ENCODE measurements around the gene AKT1S1. TPM values are rescaled to one million over a fixed set of nuclear protein-coding genes. Genes with fewer than 3 reads are reported as not detected.

The AKT1S1 gene
- total and polyA plus RNA-seq, 2 of the 13 experiments (the other 11 are each of a cell fraction or from before 2014, with no cell fraction given) = 13.5 to 27.8 TPM

- TF ChIP-seq NFE2 (CRISPR knock-in tag; IDR thresholded peaks at IDR 0.05) = no peak
- TF ChIP-seq KDM4B (CRISPR knock-in tag; IDR thresholded peaks at IDR 0.05) = no peak
- TF ChIP-seq YY1 (IDR thresholded peaks at IDR 0.05; ENCODE audit: insufficient read depth, insufficient replicate concordance, low read depth, low read length) = no peak
- TF ChIP-seq RFXAP (CRISPR knock-in tag; IDR thresholded peaks at IDR 0.05; ENCODE audit: borderline replicate concordance) = no peak
- TF ChIP-seq ZFP62 (CRISPR knock-in tag; IDR thresholded peaks at IDR 0.05) = no peak
- TF ChIP-seq ZNF143 (CRISPR knock-in tag; IDR thresholded peaks at IDR 0.05) = peak; percentile 70
- TF ChIP-seq U2AF2 (IDR thresholded peaks at IDR 0.05; ENCODE audit: low read depth, low read length) = no peak
- POLR2A ChIA-PET = no interaction called here
These were observed 40.8 kb downstream of the AKT1S1 start for GRCh38 chr19:49836176-49837008.

DNA sequence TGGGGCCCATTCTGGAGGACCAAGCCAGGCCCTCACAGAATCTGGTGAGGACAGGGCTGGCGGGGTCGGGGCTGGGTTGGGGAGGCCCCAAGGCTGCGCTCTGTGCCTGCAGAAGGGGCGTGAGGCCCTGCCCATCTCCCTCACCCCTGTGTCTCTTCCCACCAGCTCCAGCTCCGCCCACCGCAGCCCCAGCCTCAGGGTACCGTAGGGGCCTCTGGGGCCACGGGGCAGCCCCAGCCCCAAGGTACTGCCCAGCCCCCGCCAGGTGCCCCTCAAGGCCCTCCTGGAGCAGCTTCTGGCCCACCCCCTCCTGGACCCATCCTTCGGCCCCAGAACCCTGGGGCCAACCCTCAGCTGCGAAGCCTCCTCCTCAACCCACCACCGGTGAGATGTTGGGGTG lies 41.6 kb downstream of the AKT1S1 start:
- no peak overlapping the region for H3K9ac ChIP-seq (ENCODE audit: insufficient read depth, low read depth, low read length)
- TF ChIP-seq ZNF138 (CRISPR knock-in tag; IDR thresholded peaks at IDR 0.05; ENCODE audit: low read depth) = no peak
- TF ChIP-seq ONECUT2 (CRISPR knock-in tag; IDR thresholded peaks at IDR 0.05) = no peak
- TF ChIP-seq NR0B2 (CRISPR knock-in tag; IDR thresholded peaks at IDR 0.05) = no peak
- no peak for TF ChIP-seq MIER2 (CRISPR knock-in tag; IDR thresholded peaks at IDR 0.05)
- TF ChIP-seq, protein P1, sequence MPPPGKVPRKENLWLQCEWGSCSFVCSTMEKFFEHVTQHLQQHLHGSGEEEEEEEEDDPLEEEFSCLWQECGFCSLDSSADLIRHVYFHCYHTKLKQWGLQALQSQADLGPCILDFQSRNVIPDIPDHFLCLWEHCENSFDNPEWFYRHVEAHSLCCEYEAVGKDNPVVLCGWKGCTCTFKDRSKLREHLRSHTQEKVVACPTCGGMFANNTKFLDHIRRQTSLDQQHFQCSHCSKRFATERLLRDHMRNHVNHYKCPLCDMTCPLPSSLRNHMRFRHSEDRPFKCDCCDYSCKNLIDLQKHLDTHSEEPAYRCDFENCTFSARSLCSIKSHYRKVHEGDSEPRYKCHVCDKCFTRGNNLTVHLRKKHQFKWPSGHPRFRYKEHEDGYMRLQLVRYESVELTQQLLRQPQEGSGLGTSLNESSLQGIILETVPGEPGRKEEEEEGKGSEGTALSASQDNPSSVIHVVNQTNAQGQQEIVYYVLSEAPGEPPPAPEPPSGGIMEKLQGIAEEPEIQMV (CRISPR knock-in tag; IDR thresholded peaks at IDR 0.05; ENCODE audit: low read depth) = no peak
- no peak for TF ChIP-seq ZNF761 (CRISPR knock-in tag; conservative IDR thresholded peaks at IDR 0.05)
- TF ChIP-seq, protein P2, sequence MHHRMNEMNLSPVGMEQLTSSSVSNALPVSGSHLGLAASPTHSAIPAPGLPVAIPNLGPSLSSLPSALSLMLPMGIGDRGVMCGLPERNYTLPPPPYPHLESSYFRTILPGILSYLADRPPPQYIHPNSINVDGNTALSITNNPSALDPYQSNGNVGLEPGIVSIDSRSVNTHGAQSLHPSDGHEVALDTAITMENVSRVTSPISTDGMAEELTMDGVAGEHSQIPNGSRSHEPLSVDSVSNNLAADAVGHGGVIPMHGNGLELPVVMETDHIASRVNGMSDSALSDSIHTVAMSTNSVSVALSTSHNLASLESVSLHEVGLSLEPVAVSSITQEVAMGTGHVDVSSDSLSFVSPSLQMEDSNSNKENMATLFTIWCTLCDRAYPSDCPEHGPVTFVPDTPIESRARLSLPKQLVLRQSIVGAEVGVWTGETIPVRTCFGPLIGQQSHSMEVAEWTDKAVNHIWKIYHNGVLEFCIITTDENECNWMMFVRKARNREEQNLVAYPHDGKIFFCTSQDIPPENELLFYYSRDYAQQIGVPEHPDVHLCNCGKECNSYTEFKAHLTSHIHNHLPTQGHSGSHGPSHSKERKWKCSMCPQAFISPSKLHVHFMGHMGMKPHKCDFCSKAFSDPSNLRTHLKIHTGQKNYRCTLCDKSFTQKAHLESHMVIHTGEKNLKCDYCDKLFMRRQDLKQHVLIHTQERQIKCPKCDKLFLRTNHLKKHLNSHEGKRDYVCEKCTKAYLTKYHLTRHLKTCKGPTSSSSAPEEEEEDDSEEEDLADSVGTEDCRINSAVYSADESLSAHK (CRISPR knock-in tag; IDR thresholded peaks at IDR 0.05; ENCODE audit: borderline replicate concordance) = no peak

More at GRCh38 chr19:49836176-49837008, 40.8 kb downstream of the AKT1S1 start:
- DNase-seq (ENCODE audit: low spot score) (no peak), FAIRE-seq (no peak), ATAC-seq (no peak)
- intact Hi-C loops (cut with micrococcal nuclease; ENCODE audit: unreplicated experiment) (no loop called here), in situ Hi-C loops (cut with HindIII; ENCODE audit: extremely low pct_ligation_motif_present, low pct_unique_long_range_greater_than_20kb) (no loop called here)
- Histone ChIP-seq H3K9ac (ENCODE audit: insufficient read depth, low read depth, low read length) (no peak overlapping the region), H3K27me3 (ENCODE audit: control insufficient read depth in 1 of 2, insufficient read depth in 2 of 2, low read length in 2 of 2) (no peaks in the 10 kb centered on the region), H3K4me3 (replicated peaks in 1 of 3; ENCODE audit: insufficient read depth in 1 of 3, low read depth in 2 of 3, low read length in 3 of 3) (no peak overlapping the region), H3K79me2 (ENCODE audit: insufficient read depth, low read length) (no peaks in the 10 kb centered on the region), H3K27ac (ENCODE audit: extremely low read length, insufficient read depth, low read length) (no peak overlapping the region), H3K4me2 (ENCODE audit: low read depth, low read length) (no peak overlapping the region), H3K9me3 (ENCODE audit: low read length) (no peaks in the 10 kb centered on the region), H3K36me3 (replicated peaks in 1 of 2; ENCODE audit: control insufficient read depth in 1 of 2, insufficient read depth in 2 of 2, low read length in 2 of 2) (peaks cover 22 to 64% of the 10 kb centered on the region in 2 experiments), H2AFZ (ENCODE audit: low read length) (no peak overlapping the region), H3K4me1 (ENCODE audit: insufficient read depth, low read length) (no peaks in the 10 kb centered on the region), H4K20me1 (ENCODE audit: insufficient read depth, low read length) (no peaks in the 10 kb centered on the region)
- 96% methylated on average over 17 of the region's 20 CpGs for WGBS (ENCODE audit: low lambda C conversion rate)
- no TSS peak for BruUV-seq (replicated peaks)
- CTCF ChIA-PET (ENCODE audit: low intra/inter-chr PET ratio, low total read pairs) = no interaction called here

More for the DNA sequence above, 41.6 kb downstream of the AKT1S1 start:
- POLR2A ChIA-PET = no interaction called here
- DNase-seq (ENCODE audit: low spot score) (no peak), FAIRE-seq (no peak), ATAC-seq (no peak; the same call in 2 of the 3 replicates)
- Histone ChIP-seq H3K4me3 (replicated peaks in 1 of 3; ENCODE audit: insufficient read depth in 1 of 3, low read depth in 2 of 3, low read length in 3 of 3) (no peak overlapping the region), H3K9me3 (ENCODE audit: low read length) (no peaks in the 10 kb centered on the region), H2AFZ (ENCODE audit: low read length) (no peak overlapping the region), H3K79me2 (ENCODE audit: insufficient read depth, low read length) (no peaks in the 10 kb centered on the region), H3K27me3 (ENCODE audit: control insufficient read depth in 1 of 2, insufficient read depth in 2 of 2, low read length in 2 of 2) (no peaks in the 10 kb centered on the region), H4K20me1 (ENCODE audit: insufficient read depth, low read length) (no peaks in the 10 kb centered on the region), H3K4me2 (ENCODE audit: low read depth, low read length) (no peak overlapping the region), H3K27ac (ENCODE audit: extremely low read length, insufficient read depth, low read length) (no peak overlapping the region), H3K4me1 (ENCODE audit: insufficient read depth, low read length) (no peaks in the 10 kb centered on the region), H3K36me3 (replicated peaks in 1 of 2; ENCODE audit: control insufficient read depth in 1 of 2, insufficient read depth in 2 of 2, low read length in 2 of 2) (peaks cover 28 to 72% of the 10 kb centered on the region in 2 experiments)
- BruUV-seq (replicated peaks) = no TSS peak
- CTCF ChIA-PET (ENCODE audit: low intra/inter-chr PET ratio, low total read pairs) = no interaction called here
- in situ Hi-C loops (cut with HindIII; ENCODE audit: extremely low pct_ligation_motif_present, low pct_unique_long_range_greater_than_20kb) (no loop called here), intact Hi-C loops (cut with micrococcal nuclease; ENCODE audit: unreplicated experiment) (no loop called here)
- WGBS (ENCODE audit: low lambda C conversion rate) = 96% methylated on average over 12 of the region's 12 CpGs
